Measurements from ENCODE around the gene ZBTB42. TPM values are rescaled to one million over a fixed set of nuclear protein-coding genes. Genes with fewer than 3 reads are reported as not detected.

ZBTB42 gene
- total RNA-seq, 2 experiments from 2014 or later = 2.9 to 3.0 TPM

DNA sequence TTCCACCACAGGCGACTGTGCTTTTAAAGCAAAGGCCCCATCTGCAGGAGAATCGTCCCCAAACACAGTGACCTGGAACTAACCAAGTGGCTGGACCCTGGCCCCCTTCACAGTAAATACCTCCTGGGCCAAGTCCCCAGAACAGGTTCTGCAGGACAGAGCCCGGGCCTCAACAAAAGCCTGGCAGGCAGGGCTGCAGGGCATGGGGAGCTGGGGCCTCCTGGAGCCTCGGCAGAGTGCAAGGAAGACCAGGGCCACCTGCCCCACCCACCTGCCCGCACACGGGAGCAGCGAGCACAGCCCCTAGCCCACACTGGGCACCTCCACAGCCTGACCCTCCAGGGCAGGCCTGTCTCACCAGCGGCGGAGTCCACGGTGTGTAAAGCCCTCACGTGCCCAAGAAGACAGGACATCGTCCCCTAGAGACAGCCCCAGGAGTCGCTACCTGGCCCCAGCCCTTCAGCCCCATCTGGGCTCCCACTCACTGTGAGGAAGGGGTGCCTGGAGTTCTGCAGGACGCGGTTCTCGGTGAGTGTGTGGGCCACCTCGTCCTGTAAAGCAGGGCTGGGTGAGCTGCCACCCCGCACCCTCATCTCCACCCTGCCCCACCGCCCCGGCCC, 26.3 kb upstream of the ZBTB42 start:
- no peak for TF ChIP-seq CTCF (IDR thresholded peaks at IDR 0.05)
- H3K4me1 Mint-ChIP-seq (ENCODE audit: low read depth) = no peaks in the 10 kb centered on the region
- H3K36me3 Mint-ChIP-seq (ENCODE audit: low read depth) = peaks cover 30% of the 10 kb centered on the region
- peaks cover 37% of the 10 kb centered on the region for H3K36me3 ChIP-seq (ENCODE audit: insufficient read depth, low read length)
- H3K9me3 Mint-ChIP-seq = no peaks in the 10 kb centered on the region
- H3K4me3 ChIP-seq (ENCODE audit: low read length) = no peak overlapping the region
- CTCF ChIA-PET = no interaction called here
- POLR2A ChIA-PET = interaction anchor here (0.9 to 1.0 kb wide), 2 partner anchors 21 to 26 kb away, joined by 3 read pairs; partner anchors contain the start of genes SIVA1 and ZBTB42
- no peak overlapping the region for H3K4me3 Mint-ChIP-seq
- no peaks in the 10 kb centered on the region for H3K27me3 Mint-ChIP-seq
- H3K4me1 ChIP-seq (ENCODE audit: insufficient read depth, low read length) = peaks cover under 1% of the 10 kb centered on the region
- peaks cover 0 to 18% of the 10 kb centered on the region in 2 experiments for H3K9me3 ChIP-seq (ENCODE audit: control insufficient read depth in 1 of 2, insufficient read depth in 1 of 2, low read length in 2 of 2)
- H3K27me3 ChIP-seq (ENCODE audit: control insufficient read depth in 1 of 2, insufficient read depth in 2 of 2, low read length in 2 of 2) = no peaks in the 10 kb centered on the region
- no peak for ATAC-seq (ENCODE audit: poor library complexity)
- DNase-seq = no peak
- no peak overlapping the region for H3K27ac Mint-ChIP-seq
- intact Hi-C loops (cut with DNase I, micrococcal nuclease) = no loop called here
- no peak overlapping the region for H3K27ac ChIP-seq (ENCODE audit: low read depth in 1 of 2, low read length in 2 of 2)

GRCh38 chr14:104775073-104775489, 25.8 kb upstream of the ZBTB42 start:
- Mint-ChIP-seq H3K4me1 (ENCODE audit: low read depth) (no peaks in the 10 kb centered on the region), H3K9me3 (no peaks in the 10 kb centered on the region), H3K36me3 (ENCODE audit: low read depth) (peaks cover 26% of the 10 kb centered on the region), H3K27ac (no peak overlapping the region), H3K4me3 (no peak overlapping the region), H3K27me3 (no peaks in the 10 kb centered on the region)
- peaks cover 4% of the 10 kb centered on the region for H3K4me1 ChIP-seq (ENCODE audit: insufficient read depth, low read length)
- ATAC-seq (ENCODE audit: poor library complexity) (no peak), DNase-seq (no peak)
- H3K4me3 ChIP-seq (ENCODE audit: low read length) = no peak overlapping the region
- ChIA-PET POLR2A (interaction anchor here (0.9 to 1.1 kb wide), 2 partner anchors 22 to 26 kb away, joined by 3 to 4 read pairs; partner anchors contain the start of genes SIVA1 and ZBTB42), CTCF (no interaction called here)
- H3K36me3 ChIP-seq (ENCODE audit: insufficient read depth, low read length) = peaks cover 42% of the 10 kb centered on the region
- H3K9me3 ChIP-seq (ENCODE audit: control insufficient read depth in 1 of 2, insufficient read depth in 1 of 2, low read length in 2 of 2) = peaks cover 0 to 18% of the 10 kb centered on the region in 2 experiments
- TF ChIP-seq CTCF (IDR thresholded peaks at IDR 0.05) = no peak
- H3K27ac ChIP-seq (ENCODE audit: low read depth in 1 of 2, low read length in 2 of 2) = no peak overlapping the region
- intact Hi-C loops (cut with DNase I, micrococcal nuclease) = no loop called here
- H3K27me3 ChIP-seq (ENCODE audit: control insufficient read depth in 1 of 2, insufficient read depth in 2 of 2, low read length in 2 of 2) = no peaks in the 10 kb centered on the region

DNA sequence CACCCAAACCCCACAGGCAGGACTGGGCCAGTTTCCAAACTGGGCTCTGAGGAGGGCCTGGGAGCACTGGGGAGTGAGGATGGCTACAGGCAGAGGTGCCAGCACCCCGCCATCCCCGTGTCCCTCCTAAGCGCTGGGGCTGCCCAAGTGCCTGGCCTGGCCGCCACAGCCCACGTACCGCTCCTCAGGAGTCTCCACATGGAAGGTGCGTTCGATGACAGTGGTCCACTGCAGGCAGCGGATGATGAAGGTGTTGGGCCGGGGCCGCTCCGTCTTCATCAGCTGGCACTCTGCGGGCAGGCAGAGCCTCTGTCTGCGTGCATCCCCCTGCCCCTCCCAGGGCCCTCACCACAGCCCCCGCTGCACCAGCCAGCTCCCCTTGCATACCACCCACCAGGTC, 24.4 kb upstream of the ZBTB42 start:
- TF ChIP-seq CTCF (IDR thresholded peaks at IDR 0.05) = no peak
- intact Hi-C loops (cut with DNase I, micrococcal nuclease) = no loop called here
- Histone ChIP-seq H3K9me3 (ENCODE audit: control insufficient read depth in 1 of 2, insufficient read depth in 1 of 2, low read length in 2 of 2) (peaks cover 0 to 9% of the 10 kb centered on the region in 2 experiments), H3K4me1 (ENCODE audit: insufficient read depth, low read length) (peaks cover 4% of the 10 kb centered on the region), H3K27ac (ENCODE audit: low read depth in 1 of 2, low read length in 2 of 2) (no peak overlapping the region), H3K27me3 (ENCODE audit: control insufficient read depth in 1 of 2, insufficient read depth in 2 of 2, low read length in 2 of 2) (no peaks in the 10 kb centered on the region), H3K4me3 (ENCODE audit: low read length) (no peak overlapping the region), H3K36me3 (ENCODE audit: insufficient read depth, low read length) (peaks cover 42% of the 10 kb centered on the region)
- no peak for ATAC-seq (ENCODE audit: poor library complexity)
- CTCF ChIA-PET = no interaction called here
- no peak for DNase-seq
- H3K4me3 Mint-ChIP-seq = no peak overlapping the region
- peaks cover 14% of the 10 kb centered on the region for H3K36me3 Mint-ChIP-seq (ENCODE audit: low read depth)
- POLR2A ChIA-PET = interaction anchor here (1.1 kb wide), 1 partner anchor 24 kb away, joined by 4 read pairs; the partner anchor contains the start of gene ZBTB42
- H3K9me3 Mint-ChIP-seq = no peaks in the 10 kb centered on the region
- H3K27ac Mint-ChIP-seq = no peak overlapping the region
- H3K27me3 Mint-ChIP-seq = no peaks in the 10 kb centered on the region
- no peaks in the 10 kb centered on the region for H3K4me1 Mint-ChIP-seq (ENCODE audit: low read depth)
